ENCODE data around the gene KSR2.

DNA sequence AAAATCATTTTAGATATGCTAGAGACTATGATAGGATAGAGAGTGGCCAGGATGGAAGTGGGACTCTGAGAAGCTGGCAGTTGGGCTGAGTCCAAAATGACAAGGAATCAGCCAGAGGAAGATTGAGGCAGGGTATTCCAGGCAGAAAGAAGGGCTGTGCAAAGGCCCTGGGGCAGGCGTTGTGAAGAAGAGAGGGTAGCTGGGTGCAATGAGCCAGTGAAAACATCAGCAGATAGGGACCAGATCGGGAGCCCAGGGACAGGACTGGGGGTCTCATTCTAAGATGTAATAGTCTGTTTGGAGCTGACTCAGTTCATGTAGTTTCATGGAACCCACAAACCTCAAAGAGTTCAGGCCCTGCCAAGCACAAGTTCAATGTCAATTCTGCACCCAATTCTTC lies 126.6 kb downstream of the KSR2 start:
- TF ChIP-seq, protein P1, sequence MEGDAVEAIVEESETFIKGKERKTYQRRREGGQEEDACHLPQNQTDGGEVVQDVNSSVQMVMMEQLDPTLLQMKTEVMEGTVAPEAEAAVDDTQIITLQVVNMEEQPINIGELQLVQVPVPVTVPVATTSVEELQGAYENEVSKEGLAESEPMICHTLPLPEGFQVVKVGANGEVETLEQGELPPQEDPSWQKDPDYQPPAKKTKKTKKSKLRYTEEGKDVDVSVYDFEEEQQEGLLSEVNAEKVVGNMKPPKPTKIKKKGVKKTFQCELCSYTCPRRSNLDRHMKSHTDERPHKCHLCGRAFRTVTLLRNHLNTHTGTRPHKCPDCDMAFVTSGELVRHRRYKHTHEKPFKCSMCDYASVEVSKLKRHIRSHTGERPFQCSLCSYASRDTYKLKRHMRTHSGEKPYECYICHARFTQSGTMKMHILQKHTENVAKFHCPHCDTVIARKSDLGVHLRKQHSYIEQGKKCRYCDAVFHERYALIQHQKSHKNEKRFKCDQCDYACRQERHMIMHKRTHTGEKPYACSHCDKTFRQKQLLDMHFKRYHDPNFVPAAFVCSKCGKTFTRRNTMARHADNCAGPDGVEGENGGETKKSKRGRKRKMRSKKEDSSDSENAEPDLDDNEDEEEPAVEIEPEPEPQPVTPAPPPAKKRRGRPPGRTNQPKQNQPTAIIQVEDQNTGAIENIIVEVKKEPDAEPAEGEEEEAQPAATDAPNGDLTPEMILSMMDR (IDR thresholded peaks at IDR 0.05), result no peak
- TF ChIP-seq POLR2AphosphoS5 (IDR thresholded peaks at IDR 0.05), result no peak
